Mammary microvascular endothelial cell (primary cell): ENCODE measurements around the gene NEK3. TPM values are rescaled to one million over a fixed set of nuclear protein-coding genes. Genes with fewer than 3 reads are reported as not detected.

Experiments
- total RNA-seq: library from RNA; depleted of rRNA; stranded (reverse); fragments of >200 nt; gene quantifications from 2 replicates; pipeline ENCODE4 v1.2.3, GENCODE V29; 2015

NEK3 gene, protein sequence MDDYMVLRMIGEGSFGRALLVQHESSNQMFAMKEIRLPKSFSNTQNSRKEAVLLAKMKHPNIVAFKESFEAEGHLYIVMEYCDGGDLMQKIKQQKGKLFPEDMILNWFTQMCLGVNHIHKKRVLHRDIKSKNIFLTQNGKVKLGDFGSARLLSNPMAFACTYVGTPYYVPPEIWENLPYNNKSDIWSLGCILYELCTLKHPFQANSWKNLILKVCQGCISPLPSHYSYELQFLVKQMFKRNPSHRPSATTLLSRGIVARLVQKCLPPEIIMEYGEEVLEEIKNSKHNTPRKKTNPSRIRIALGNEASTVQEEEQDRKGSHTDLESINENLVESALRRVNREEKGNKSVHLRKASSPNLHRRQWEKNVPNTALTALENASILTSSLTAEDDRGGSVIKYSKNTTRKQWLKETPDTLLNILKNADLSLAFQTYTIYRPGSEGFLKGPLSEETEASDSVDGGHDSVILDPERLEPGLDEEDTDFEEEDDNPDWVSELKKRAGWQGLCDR
- total RNA-seq: 7.9 and 10.7 TPM in 2 replicates

DNA sequence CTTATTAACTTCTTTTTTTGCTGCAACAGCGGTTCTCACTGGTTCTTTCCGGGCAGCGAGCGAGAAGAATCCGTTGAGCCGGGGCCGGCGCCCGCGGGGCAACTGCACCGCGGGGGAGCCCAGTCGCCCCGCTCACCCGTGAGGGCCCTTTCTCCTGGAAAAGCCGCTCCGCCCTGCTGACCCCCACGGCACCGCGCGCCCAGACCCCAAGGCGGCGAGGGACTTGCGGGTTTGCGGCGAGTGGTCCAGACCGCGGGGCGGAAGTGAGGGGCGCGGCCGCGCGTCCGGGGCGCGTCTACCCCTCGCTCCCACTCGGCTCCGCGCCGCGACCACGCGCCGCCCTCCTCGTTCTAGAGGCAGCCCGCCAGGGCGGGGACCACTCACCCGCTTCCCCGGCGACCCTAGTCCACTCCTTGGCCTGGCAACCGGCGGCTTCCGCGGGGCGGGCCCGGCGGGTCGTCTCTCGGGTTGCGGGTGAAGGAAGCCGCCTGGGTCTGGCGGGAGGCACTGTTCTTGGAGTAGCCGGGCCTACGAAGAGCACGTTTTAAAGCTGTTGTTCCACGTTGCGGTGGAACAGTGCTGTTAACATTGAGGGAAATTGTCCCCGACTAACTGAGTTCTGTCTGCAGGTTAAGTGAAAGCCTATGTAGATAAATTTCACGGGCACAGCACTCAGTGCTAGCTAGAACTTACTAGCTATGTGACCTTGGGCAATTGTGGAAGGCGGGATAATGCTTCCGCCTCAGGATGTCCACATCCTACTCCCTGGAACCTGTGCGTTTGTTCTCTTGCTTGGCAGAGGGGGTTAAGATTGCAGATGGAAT lies at the start of gene NEK3:
Gene NEK3, minus strand, starts transcription at position 439 of the 824 bp plus-strand sequence. CDS start 3,406 bp downstream, outside the sequence.

DNA sequence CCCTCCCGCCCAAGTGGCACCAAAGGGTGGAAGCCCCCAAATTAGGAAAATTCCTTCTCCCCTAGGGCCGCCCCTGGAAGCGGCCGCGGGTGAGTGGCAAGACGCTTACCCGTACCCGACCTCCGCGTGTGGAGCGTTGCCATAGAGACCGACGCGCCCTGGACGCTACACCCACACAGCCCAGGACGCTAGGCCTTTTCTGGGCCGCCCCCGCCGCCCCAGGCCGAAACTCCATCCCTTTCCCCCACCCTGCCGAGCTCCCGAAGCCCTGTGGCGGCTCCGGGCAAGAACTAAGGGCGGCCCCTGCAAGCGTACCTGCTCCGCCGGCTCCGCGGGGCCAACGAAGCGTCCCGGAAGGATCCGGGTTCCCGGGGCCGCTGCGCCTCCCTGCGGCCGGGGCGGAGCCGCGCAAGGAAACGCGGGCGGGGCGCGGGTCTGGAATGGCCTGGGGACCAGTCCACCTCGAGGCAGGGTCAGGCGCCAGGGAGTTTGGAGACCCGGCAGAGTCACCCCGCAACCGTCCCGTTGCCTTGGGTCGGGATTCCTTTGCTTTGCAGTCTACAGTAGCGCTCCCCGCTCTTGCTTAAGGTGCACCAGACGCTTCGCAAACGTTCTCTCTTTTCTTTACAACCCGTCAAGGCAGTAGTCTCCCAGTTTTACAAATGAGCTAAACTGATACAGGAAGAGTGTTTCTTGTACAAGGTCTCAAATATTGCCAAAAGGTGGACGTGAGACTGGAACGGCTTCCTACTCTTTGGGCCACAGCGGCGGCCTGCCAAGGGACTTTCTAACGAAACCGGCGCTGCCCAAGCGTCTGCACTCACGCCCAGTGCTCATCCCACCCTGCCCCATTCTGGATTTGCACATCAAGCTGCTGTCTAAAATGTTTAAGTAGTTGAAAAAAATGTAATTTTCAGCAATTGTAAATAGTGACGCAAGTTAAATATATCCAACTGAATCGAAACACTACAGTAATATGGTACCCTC lies 30.4 kb downstream of the NEK3 start, which contains the start of gene NEK5:
Gene NEK5, minus strand, starts transcription at position 360 of the 987 bp plus-strand sequence. CDS start 1,591 bp downstream, outside the sequence.

Other genes with a start within 250 kb of the NEK3 start
- gene ATP7B, start 148.1 kb downstream of the NEK3 start, total RNA-seq: 2.5 and 4.2 TPM in 2 replicates
- 10.9 and 20.4 TPM in 2 replicates for gene ALG11, start 147.2 kb downstream of the NEK3 start, total RNA-seq
- 6.4 and 7.0 TPM in 2 replicates for gene UTP14C, start 134.9 kb downstream of the NEK3 start, total RNA-seq
- 0.15 and 0.27 TPM in 2 replicates for gene NEK5, start 30.5 kb downstream of the NEK3 start, total RNA-seq
- gene THSD1, start 246.6 kb upstream of the NEK3 start, total RNA-seq: 31.0 and 33.9 TPM in 2 replicates